Measurements from ENCODE around the gene C19orf33. TPM values are rescaled to one million over a fixed set of nuclear protein-coding genes. Genes with fewer than 3 reads are reported as not detected.
A peak's percentile ranks its signal among the peaks of the same experiment; 100 is the strongest.

C19orf33 gene
- total RNA-seq, 2 experiments from 2014 or later: not detected

GRCh38 chr19:38308006-38308766 is 4.1 kb downstream of the C19orf33 start:
- POLR2A ChIA-PET: no interaction called here
- no peak overlapping the region for H3K4me3 Mint-ChIP-seq

GRCh38 chr19:38308926-38309614 is 5.0 kb downstream of the C19orf33 start:
- Mint-ChIP-seq H3K4me1 (peaks cover 5% of the 10 kb centered on the region), H3K27ac (no peak overlapping the region), H3K36me3 (peaks cover 4% of the 10 kb centered on the region), H3K4me3 (no peak overlapping the region), H3K27me3 (no peaks in the 10 kb centered on the region), H3K9me3 (no peaks in the 10 kb centered on the region)
- POLR2A ChIA-PET: no interaction called here
- no peak for DNase-seq
- no peak for ATAC-seq (ENCODE audit: low read depth)

More at GRCh38 chr19:38308006-38308766, 4.1 kb downstream of the C19orf33 start:
- DNase-seq (no peak), ATAC-seq (ENCODE audit: low read depth) (no peak)
- H3K27ac Mint-ChIP-seq: no peak overlapping the region
- peaks cover 3% of the 10 kb centered on the region for H3K4me1 Mint-ChIP-seq
- H3K27me3 Mint-ChIP-seq: no peaks in the 10 kb centered on the region
- H3K36me3 Mint-ChIP-seq: peaks cover 4% of the 10 kb centered on the region
- H3K9me3 Mint-ChIP-seq: no peaks in the 10 kb centered on the region

DNA sequence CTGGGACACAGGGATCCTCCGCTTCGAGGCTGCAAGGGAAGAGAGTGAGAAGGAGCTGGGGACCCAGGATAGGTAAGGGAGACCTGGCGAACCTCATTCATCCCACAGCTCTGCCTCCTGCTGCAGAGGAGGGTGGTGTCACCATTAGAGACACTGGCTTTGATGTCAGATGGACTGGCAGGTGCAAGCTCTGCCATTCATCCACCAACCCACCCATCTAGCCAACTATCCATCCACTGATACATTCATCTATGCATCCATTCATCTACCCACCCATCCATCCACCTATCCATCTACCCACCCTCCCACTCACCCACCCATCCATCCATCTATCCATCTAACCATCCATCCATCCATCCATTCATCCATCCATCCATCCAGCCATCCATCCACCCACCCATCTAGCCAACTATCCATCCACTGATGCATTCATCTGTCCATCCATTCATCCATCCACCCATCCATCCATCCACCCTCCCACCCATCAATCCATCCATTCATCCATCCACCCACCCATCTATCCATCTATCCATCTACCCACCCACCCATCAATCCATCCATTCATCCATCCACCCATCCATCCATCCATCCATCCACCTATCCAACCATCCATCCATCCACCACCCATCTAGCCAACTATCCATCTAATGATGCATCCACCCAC is 5.7 kb downstream of the C19orf33 start:
- H3K4me3 Mint-ChIP-seq: no peak overlapping the region
- no peak overlapping the region for H3K27ac Mint-ChIP-seq
- peaks cover 4% of the 10 kb centered on the region for H3K36me3 Mint-ChIP-seq
- no peak for DNase-seq
- H3K27me3 Mint-ChIP-seq: no peaks in the 10 kb centered on the region
- POLR2A ChIA-PET: interaction anchor here (1.0 kb wide), 1 partner anchor 11 kb away, joined by 4 read pairs; no protein-coding TSS in a partner anchor
- no peaks in the 10 kb centered on the region for H3K9me3 Mint-ChIP-seq
- H3K4me1 Mint-ChIP-seq: peaks cover 5% of the 10 kb centered on the region
- ATAC-seq (ENCODE audit: low read depth): no peak

DNA sequence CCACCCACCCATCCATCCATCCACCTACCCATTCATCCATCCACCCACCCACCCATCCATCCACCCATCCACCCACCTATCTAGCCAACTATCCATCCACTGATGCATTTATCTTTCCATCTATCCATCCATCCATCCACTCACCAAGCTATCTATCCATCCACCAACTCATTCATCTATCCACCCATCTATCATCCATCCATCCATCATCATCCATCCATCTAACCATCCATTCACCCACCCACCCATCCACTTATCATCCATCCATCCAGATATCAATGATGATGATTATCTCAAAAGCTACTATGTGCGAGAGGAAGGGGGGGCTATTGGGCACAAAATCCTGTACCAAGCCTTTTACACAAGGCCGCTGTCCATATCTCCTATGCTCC is 6.2 kb downstream of the C19orf33 start:
- Mint-ChIP-seq H3K4me1 (peaks cover 7% of the 10 kb centered on the region), H3K27me3 (no peaks in the 10 kb centered on the region), H3K9me3 (no peaks in the 10 kb centered on the region), H3K36me3 (peaks cover 4% of the 10 kb centered on the region), H3K4me3 (no peak overlapping the region), H3K27ac (no peak overlapping the region)
- POLR2A ChIA-PET: interaction anchor here (1.0 to 2.1 kb wide), 2 partner anchors 10 to 45 kb away, joined by 4 to 7 read pairs; no protein-coding TSS in a partner anchor
- no peak for ATAC-seq (ENCODE audit: low read depth)
- DNase-seq: no peak

GRCh38 chr19:38310986-38311385 is 6.9 kb downstream of the C19orf33 start:
- no peak for DNase-seq
- H3K4me3 Mint-ChIP-seq: no peak overlapping the region
- peaks cover 8% of the 10 kb centered on the region for H3K4me1 Mint-ChIP-seq
- POLR2A ChIA-PET: interaction anchor here (2.1 kb wide), 1 partner anchor 46 kb away, joined by 7 read pairs; no protein-coding TSS in a partner anchor
- H3K36me3 Mint-ChIP-seq: peaks cover 4% of the 10 kb centered on the region
- H3K27me3 Mint-ChIP-seq: no peaks in the 10 kb centered on the region
- no peak overlapping the region for H3K27ac Mint-ChIP-seq
- no peaks in the 10 kb centered on the region for H3K9me3 Mint-ChIP-seq
- ATAC-seq (ENCODE audit: low read depth): no peak

DNA sequence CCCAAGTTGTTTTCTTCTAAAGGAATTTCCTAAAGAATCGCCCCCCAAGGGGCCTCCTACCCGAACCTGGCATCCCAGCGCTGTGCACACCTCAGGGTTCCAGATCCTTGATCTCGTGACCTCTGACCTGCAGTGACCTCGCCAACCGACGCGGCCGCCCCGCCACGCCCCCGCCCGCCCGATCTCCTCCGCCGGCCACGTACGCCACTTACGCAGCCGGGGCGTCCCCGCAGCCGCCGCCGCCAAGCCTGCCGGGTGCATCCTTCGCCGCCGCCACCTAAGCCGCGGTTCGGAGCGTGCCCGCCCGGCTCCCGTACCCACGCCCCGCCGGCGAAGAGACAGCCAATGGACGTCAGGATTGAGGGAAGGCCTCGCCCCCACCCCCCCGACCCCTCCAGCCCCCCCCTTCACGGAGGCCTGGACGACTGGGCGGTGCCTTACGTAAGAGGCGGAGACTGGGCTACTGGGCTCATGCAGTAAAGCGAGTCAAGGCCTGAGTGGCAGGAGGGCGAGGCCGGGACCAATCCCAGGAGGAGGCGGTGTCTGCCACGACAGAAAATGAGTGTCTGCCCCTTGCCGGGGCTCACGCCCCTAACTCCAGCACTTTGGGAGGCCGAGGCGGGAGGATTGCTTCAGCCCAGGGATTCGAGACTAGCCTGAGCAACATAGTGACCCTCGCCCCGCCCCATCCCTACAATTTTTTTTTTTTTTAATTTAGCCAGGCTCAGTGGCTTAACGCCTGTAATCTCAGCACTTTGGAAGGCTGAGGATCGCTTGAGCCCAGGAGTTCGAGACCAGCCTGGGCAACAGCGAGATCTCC is 11.8 kb downstream of the C19orf33 start, which contains the start of gene YIF1B:
YIF1B (minus strand) TSS at position 291 of the 820 bp plus-strand sequence; CDS start at position 261, 30 bp downstream.
- peak; percentile 89 for ATAC-seq (ENCODE audit: low read depth)
- Mint-ChIP-seq H3K4me3 (peak within 1 kb of the TSS; percentile 90), H3K9me3 (no peaks in the 10 kb centered on the region), H3K36me3 (no peaks in the 10 kb centered on the region), H3K27me3 (no peaks in the 10 kb centered on the region), H3K4me1 (peaks cover 34% of the 10 kb centered on the region), H3K27ac (peak within 1 kb of the TSS; percentile 91)
- POLR2A ChIA-PET: interaction anchor here (0.6 to 1.5 kb wide), 3 partner anchors 51 to 383 kb away, joined by 3 to 5 read pairs (median 4); partner anchors contain the start of gene SPINT2
- DNase-seq: peak; percentile 96

- H3K27me3 Mint-ChIP-seq: no peaks in the 10 kb centered on the region
- H3K4me1 Mint-ChIP-seq: peaks cover 38% of the 10 kb centered on the region
- peak overlapping the region; percentile 90 for H3K4me3 Mint-ChIP-seq
- no peaks in the 10 kb centered on the region for H3K9me3 Mint-ChIP-seq
- POLR2A ChIA-PET: no interaction called here
- peak overlapping the region; percentile 91 for H3K27ac Mint-ChIP-seq
- no peak for DNase-seq
- peak; percentile 8 for ATAC-seq (ENCODE audit: low read depth)
- H3K36me3 Mint-ChIP-seq: no peaks in the 10 kb centered on the region
Observed at GRCh38 chr19:38316477-38317067, 12.5 kb downstream of the C19orf33 start.

- ATAC-seq (ENCODE audit: low read depth) (peak; percentile 9), DNase-seq (peak; percentile 48)
- peak overlapping the region; percentile 91 for H3K27ac Mint-ChIP-seq
- no peaks in the 10 kb centered on the region for H3K36me3 Mint-ChIP-seq
- H3K4me3 Mint-ChIP-seq: peak overlapping the region; percentile 90
- POLR2A ChIA-PET: interaction anchor here (0.7 kb wide), 1 partner anchor 41 kb away, joined by 3 read pairs; no protein-coding TSS in a partner anchor
- peaks cover 42% of the 10 kb centered on the region for H3K4me1 Mint-ChIP-seq
- H3K9me3 Mint-ChIP-seq: no peaks in the 10 kb centered on the region
- H3K27me3 Mint-ChIP-seq: no peaks in the 10 kb centered on the region
Observed at GRCh38 chr19:38317104-38317612, 13.1 kb downstream of the C19orf33 start.

DNA sequence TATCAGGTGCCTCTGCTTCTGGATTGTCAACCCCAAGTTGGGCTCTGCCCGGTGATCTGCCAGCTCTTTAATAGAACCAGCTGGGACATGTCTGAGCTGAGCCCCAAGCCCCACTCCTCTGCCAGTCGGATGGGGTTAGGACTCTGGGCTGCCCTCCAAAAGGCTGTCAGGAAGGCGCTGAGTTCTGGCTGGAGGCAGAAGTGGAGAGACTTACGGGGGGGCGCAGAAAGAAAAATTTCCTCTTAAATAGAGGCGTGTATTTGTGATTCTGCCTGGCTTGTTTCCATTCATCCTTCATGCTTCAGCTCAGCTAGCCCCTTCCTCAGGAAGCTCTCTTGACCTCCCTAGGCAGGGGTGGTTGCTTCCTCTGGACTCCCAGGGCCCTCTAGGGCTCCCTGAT is 14.6 kb downstream of the C19orf33 start:
- H3K27me3 Mint-ChIP-seq: no peaks in the 10 kb centered on the region
- peaks cover 3% of the 10 kb centered on the region for H3K36me3 Mint-ChIP-seq
- POLR2A ChIA-PET: interaction anchor here (0.5 to 2.2 kb wide), 2 partner anchors 48 to 53 kb away, joined by 3 to 6 read pairs; no protein-coding TSS in a partner anchor
- ATAC-seq (ENCODE audit: low read depth) (no peak), DNase-seq (no peak)
- H3K9me3 Mint-ChIP-seq: no peaks in the 10 kb centered on the region
- H3K27ac Mint-ChIP-seq: peak overlapping the region; percentile 63
- peaks cover 46% of the 10 kb centered on the region for H3K4me1 Mint-ChIP-seq
- peak overlapping the region; percentile 88 for H3K4me3 Mint-ChIP-seq

GRCh38 chr19:38319421-38320258 is 15.6 kb downstream of the C19orf33 start, which contains the start of gene KCNK6:
TSS of gene KCNK6 (plus strand) at chr19:38319845. CDS start at chr19:38319951, 106 bp downstream.
- Mint-ChIP-seq H3K27me3 (no peaks in the 10 kb centered on the region), H3K4me1 (peaks cover 45% of the 10 kb centered on the region), H3K4me3 (peak within 1 kb of the TSS; percentile 88), H3K36me3 (peaks cover 6% of the 10 kb centered on the region), H3K9me3 (no peaks in the 10 kb centered on the region), H3K27ac (peak within 1 kb of the TSS; percentile 73)
- ATAC-seq (ENCODE audit: low read depth) (peak; percentile 9), DNase-seq (peak; percentile 69)
- POLR2A ChIA-PET: interaction anchor here (0.5 to 2.2 kb wide), 6 partner anchors 9 to 1112 kb away, joined by 3 to 6 read pairs (median 4); partner anchors contain the start of genes PSMD8 and SPINT2

GRCh38 chr19:38320969-38321339 is 16.9 kb downstream of the C19orf33 start:
- peaks cover 44% of the 10 kb centered on the region for H3K4me1 Mint-ChIP-seq
- H3K9me3 Mint-ChIP-seq: no peaks in the 10 kb centered on the region
- H3K4me3 Mint-ChIP-seq: peak overlapping the region; percentile 88
- peaks cover 10% of the 10 kb centered on the region for H3K36me3 Mint-ChIP-seq
- ATAC-seq (ENCODE audit: low read depth) (no peak), DNase-seq (no peak)
- peak overlapping the region; percentile 32 for H3K27ac Mint-ChIP-seq
- no peaks in the 10 kb centered on the region for H3K27me3 Mint-ChIP-seq
- POLR2A ChIA-PET: interaction anchor here (0.5 to 1.4 kb wide), 4 partner anchors 11 to 414 kb away, joined by 3 to 4 read pairs (median 4); partner anchors contain the start of genes PSMD8, SIPA1L3 and SPINT2

All from activated naive CD8-positive, alpha-beta T cell treated with anti-CD3 and anti-CD28 coated beads, Interleukin-2, amount 10 ng/mL, durations not matched to agents 7 days and 5 days (primary cell).